ENCODE data around the gene WHRN.
A peak's percentile ranks its signal among the peaks of the same experiment; 100 is the strongest.

WHRN gene

GRCh38 chr9:114364134-114365041, 140.9 kb downstream of the WHRN start:
- Histone ChIP-seq H3K27ac (ENCODE audit: insufficient read depth, low read length, poor library complexity, severe bottlenecking) (peak overlapping the region; percentile 51), H3K36me3 (ENCODE audit: control insufficient read depth, insufficient read depth, low read length) (peaks cover 74% of the 10 kb centered on the region), H3K27me3 (replicated peaks; ENCODE audit: control insufficient read depth, insufficient read depth, low read length, poor library complexity, severe bottlenecking) (no peaks in the 10 kb centered on the region), H3K4me3 (ENCODE audit: insufficient read depth, low read depth, low read length, poor library complexity, severe bottlenecking) (no peak overlapping the region), H3K4me1 (ENCODE audit: control insufficient read depth, insufficient read depth, low read length, poor library complexity, severe bottlenecking) (peaks cover 72% of the 10 kb centered on the region), H3K9me3 (ENCODE audit: control insufficient read depth, low read length) (no peaks in the 10 kb centered on the region)
- DNase-seq, result no peak

- DNase-seq, result peak in 1 of 3 donors; percentile 33
- Histone ChIP-seq H3K4me1 (ENCODE audit: control insufficient read depth, insufficient read depth, low read length, poor library complexity, severe bottlenecking) (peaks cover 63% of the 10 kb centered on the region), H3K27ac (ENCODE audit: insufficient read depth, low read length, poor library complexity, severe bottlenecking) (peak overlapping the region; percentile 51)
Observed at GRCh38 chr9:114363424-114363823, 141.8 kb downstream of the WHRN start.

GRCh38 chr9:114362394-114362793, 142.9 kb downstream of the WHRN start:
- peaks cover 77% of the 10 kb centered on the region for H3K36me3 ChIP-seq (ENCODE audit: control insufficient read depth, insufficient read depth, low read length)
- no peak for DNase-seq
- peak overlapping the region; percentile 51 for H3K27ac ChIP-seq (ENCODE audit: insufficient read depth, low read length, poor library complexity, severe bottlenecking)
- no peaks in the 10 kb centered on the region for H3K27me3 ChIP-seq (replicated peaks; ENCODE audit: control insufficient read depth, insufficient read depth, low read length, poor library complexity, severe bottlenecking)
- H3K4me3 ChIP-seq (ENCODE audit: insufficient read depth, low read depth, low read length, poor library complexity, severe bottlenecking), result no peak overlapping the region
- H3K4me1 ChIP-seq (ENCODE audit: control insufficient read depth, insufficient read depth, low read length, poor library complexity, severe bottlenecking), result peaks cover 53% of the 10 kb centered on the region
- H3K9me3 ChIP-seq (ENCODE audit: control insufficient read depth, low read length), result no peaks in the 10 kb centered on the region

More at GRCh38 chr9:114363424-114363823, 141.8 kb downstream of the WHRN start:
- Histone ChIP-seq H3K36me3 (ENCODE audit: control insufficient read depth, insufficient read depth, low read length) (peaks cover 77% of the 10 kb centered on the region), H3K4me3 (ENCODE audit: insufficient read depth, low read depth, low read length, poor library complexity, severe bottlenecking) (no peak overlapping the region), H3K9me3 (ENCODE audit: control insufficient read depth, low read length) (no peaks in the 10 kb centered on the region), H3K27me3 (replicated peaks; ENCODE audit: control insufficient read depth, insufficient read depth, low read length, poor library complexity, severe bottlenecking) (no peaks in the 10 kb centered on the region)

- Histone ChIP-seq H3K27me3 (replicated peaks; ENCODE audit: control insufficient read depth, insufficient read depth, low read length, poor library complexity, severe bottlenecking) (no peaks in the 10 kb centered on the region), H3K27ac (ENCODE audit: insufficient read depth, low read length, poor library complexity, severe bottlenecking) (peak overlapping the region; percentile 51), H3K4me1 (ENCODE audit: control insufficient read depth, insufficient read depth, low read length, poor library complexity, severe bottlenecking) (peaks cover 44% of the 10 kb centered on the region), H3K9me3 (ENCODE audit: control insufficient read depth, low read length) (no peaks in the 10 kb centered on the region), H3K36me3 (ENCODE audit: control insufficient read depth, insufficient read depth, low read length) (peaks cover 84% of the 10 kb centered on the region), H3K4me3 (ENCODE audit: insufficient read depth, low read depth, low read length, poor library complexity, severe bottlenecking) (no peak overlapping the region)
- DNase-seq, result no peak
Observed at GRCh38 chr9:114361542-114361941, 143.7 kb downstream of the WHRN start.

- H3K27ac ChIP-seq (ENCODE audit: insufficient read depth, low read length, poor library complexity, severe bottlenecking), result peak overlapping the region; percentile 47
- H3K27me3 ChIP-seq (replicated peaks; ENCODE audit: control insufficient read depth, insufficient read depth, low read length, poor library complexity, severe bottlenecking), result no peaks in the 10 kb centered on the region
- H3K4me1 ChIP-seq (ENCODE audit: control insufficient read depth, insufficient read depth, low read length, poor library complexity, severe bottlenecking), result peaks cover 29% of the 10 kb centered on the region
- no peaks in the 10 kb centered on the region for H3K9me3 ChIP-seq (ENCODE audit: control insufficient read depth, low read length)
- no peak overlapping the region for H3K4me3 ChIP-seq (ENCODE audit: insufficient read depth, low read depth, low read length, poor library complexity, severe bottlenecking)
- peaks cover 93% of the 10 kb centered on the region for H3K36me3 ChIP-seq (ENCODE audit: control insufficient read depth, insufficient read depth, low read length)
- DNase-seq, result no peak
Observed at GRCh38 chr9:114359801-114360200, 145.5 kb downstream of the WHRN start.

- Histone ChIP-seq H3K4me1 (ENCODE audit: control insufficient read depth, insufficient read depth, low read length, poor library complexity, severe bottlenecking) (peaks cover 10% of the 10 kb centered on the region), H3K27ac (ENCODE audit: insufficient read depth, low read length, poor library complexity, severe bottlenecking) (no peak overlapping the region), H3K27me3 (replicated peaks; ENCODE audit: control insufficient read depth, insufficient read depth, low read length, poor library complexity, severe bottlenecking) (no peaks in the 10 kb centered on the region), H3K36me3 (ENCODE audit: control insufficient read depth, insufficient read depth, low read length) (peaks cover 90% of the 10 kb centered on the region), H3K9me3 (ENCODE audit: control insufficient read depth, low read length) (no peaks in the 10 kb centered on the region), H3K4me3 (ENCODE audit: insufficient read depth, low read depth, low read length, poor library complexity, severe bottlenecking) (no peak overlapping the region)
- no peak for DNase-seq
Observed at GRCh38 chr9:114357911-114358328, 147.4 kb downstream of the WHRN start.

- no peak overlapping the region for H3K4me3 ChIP-seq (ENCODE audit: insufficient read depth, low read depth, low read length, poor library complexity, severe bottlenecking)
- no peaks in the 10 kb centered on the region for H3K9me3 ChIP-seq (ENCODE audit: control insufficient read depth, low read length)
- H3K27me3 ChIP-seq (replicated peaks; ENCODE audit: control insufficient read depth, insufficient read depth, low read length, poor library complexity, severe bottlenecking), result no peaks in the 10 kb centered on the region
- H3K36me3 ChIP-seq (ENCODE audit: control insufficient read depth, insufficient read depth, low read length), result peaks cover 90% of the 10 kb centered on the region
- DNase-seq, result no peak
- peaks cover 6% of the 10 kb centered on the region for H3K4me1 ChIP-seq (ENCODE audit: control insufficient read depth, insufficient read depth, low read length, poor library complexity, severe bottlenecking)
- no peak overlapping the region for H3K27ac ChIP-seq (ENCODE audit: insufficient read depth, low read length, poor library complexity, severe bottlenecking)
Observed at GRCh38 chr9:114357360-114357759, 147.9 kb downstream of the WHRN start.

GRCh38 chr9:114356792-114357191, 148.5 kb downstream of the WHRN start:
- Histone ChIP-seq H3K9me3 (ENCODE audit: control insufficient read depth, low read length) (no peaks in the 10 kb centered on the region), H3K4me1 (ENCODE audit: control insufficient read depth, insufficient read depth, low read length, poor library complexity, severe bottlenecking) (peaks cover 8% of the 10 kb centered on the region), H3K27ac (ENCODE audit: insufficient read depth, low read length, poor library complexity, severe bottlenecking) (no peak overlapping the region), H3K36me3 (ENCODE audit: control insufficient read depth, insufficient read depth, low read length) (peaks cover 87% of the 10 kb centered on the region), H3K27me3 (replicated peaks; ENCODE audit: control insufficient read depth, insufficient read depth, low read length, poor library complexity, severe bottlenecking) (no peaks in the 10 kb centered on the region), H3K4me3 (ENCODE audit: insufficient read depth, low read depth, low read length, poor library complexity, severe bottlenecking) (no peak overlapping the region)
- no peak for DNase-seq

- peaks cover 86% of the 10 kb centered on the region for H3K36me3 ChIP-seq (ENCODE audit: control insufficient read depth, insufficient read depth, low read length)
- no peak overlapping the region for H3K4me3 ChIP-seq (ENCODE audit: insufficient read depth, low read depth, low read length, poor library complexity, severe bottlenecking)
- no peak for DNase-seq
- H3K9me3 ChIP-seq (ENCODE audit: control insufficient read depth, low read length), result no peaks in the 10 kb centered on the region
- H3K27me3 ChIP-seq (replicated peaks; ENCODE audit: control insufficient read depth, insufficient read depth, low read length, poor library complexity, severe bottlenecking), result no peaks in the 10 kb centered on the region
- peaks cover 7% of the 10 kb centered on the region for H3K4me1 ChIP-seq (ENCODE audit: control insufficient read depth, insufficient read depth, low read length, poor library complexity, severe bottlenecking)
- no peak overlapping the region for H3K27ac ChIP-seq (ENCODE audit: insufficient read depth, low read length, poor library complexity, severe bottlenecking)
Observed at GRCh38 chr9:114355821-114356220, 149.5 kb downstream of the WHRN start.

Measured in effector memory CD4-positive, alpha-beta T cell (primary cell).